Uterus (tissue), 2 donors: Measurements from ENCODE around the gene MFN2.

Experiments used
- CTCF ChIP-seq, 4 experiments: fragments of 200-600 bp in 2 of 4; fragments of 450-650 bp in 2 of 4; sonication (generic) in 2 of 4; IDR thresholded peaks; one replicate each; pipeline ENCODE4 v1.5.1; 2016 to 2019; ENCODE audit warnings: antibody characterized with exemption in 4 of 4, mild to moderate bottlenecking in 2 of 4, moderate library complexity in 1 of 4
- POLR2A ChIP-seq, 2 donors: fragments of 450-650 bp; IDR thresholded peaks; one replicate each; pipeline ENCODE4 v1.6.1; 2016; ENCODE audit warnings: antibody characterized with exemption in 2 of 2, mild to moderate bottlenecking in 1 of 2, moderate library complexity in 1 of 2

- TF ChIP-seq POLR2A (IDR thresholded peaks at IDR 0.05) (no peak), CTCF (IDR thresholded peaks at IDR 0.05) (no peak)
Measured at GRCh38 chr1:11963622-11964021, 16.6 kb upstream of the MFN2 start.
